RPMI8226 (cell line): ENCODE measurements around the gene DTHD1.

Experiments
- DNase-seq: peaks from one replicate; pipeline ENCODE4 v3.0.0-alpha.2; 2015

DTHD1 gene

GRCh38 chr4:36269533-36270173 lies 11.8 kb upstream of the DTHD1 start:
- DNase-seq: no peak

GRCh38 chr4:36273276-36273675 lies 8.1 kb upstream of the DTHD1 start:
- no peak for DNase-seq

- DNase-seq: no peak
Measured at GRCh38 chr4:36274158-36274557, 7.3 kb upstream of the DTHD1 start.

- DNase-seq: no peak
Measured at GRCh38 chr4:36277533-36277932, 3.9 kb upstream of the DTHD1 start.

- no peak for DNase-seq
Measured at GRCh38 chr4:36278789-36279188, 2.6 kb upstream of the DTHD1 start.

GRCh38 chr4:36280555-36280954 lies 861 bp upstream of the DTHD1 start:
- no peak for DNase-seq

GRCh38 chr4:36282503-36283030 lies 1.2 kb downstream of the DTHD1 start:
- no peak for DNase-seq

GRCh38 chr4:36283912-36284465 lies 2.6 kb downstream of the DTHD1 start:
- no peak for DNase-seq

- peak; percentile 41 for DNase-seq
Measured at GRCh38 chr4:36285784-36286480, 4.5 kb downstream of the DTHD1 start.

- no peak for DNase-seq
Measured at GRCh38 chr4:36286481-36286871, 5.1 kb downstream of the DTHD1 start.

- no peak for DNase-seq
Measured at GRCh38 chr4:36288731-36289426, 7.5 kb downstream of the DTHD1 start.

GRCh38 chr4:36290641-36291040 lies 9.2 kb downstream of the DTHD1 start:
- DNase-seq: no peak

GRCh38 chr4:36292556-36293188 lies 11.3 kb downstream of the DTHD1 start:
- DNase-seq: no peak

- DNase-seq: no peak
Measured at GRCh38 chr4:36301127-36301526, 19.7 kb downstream of the DTHD1 start.

- no peak for DNase-seq
Measured at GRCh38 chr4:36303426-36304137, 22.2 kb downstream of the DTHD1 start.

- DNase-seq: no peak
Measured at GRCh38 chr4:36304138-36304681, 22.8 kb downstream of the DTHD1 start.

GRCh38 chr4:36308150-36308549 lies 26.7 kb downstream of the DTHD1 start:
- DNase-seq: no peak

GRCh38 chr4:36310216-36310615 lies 28.8 kb downstream of the DTHD1 start:
- no peak for DNase-seq

GRCh38 chr4:36310793-36311192 lies 29.4 kb downstream of the DTHD1 start:
- DNase-seq: no peak

- no peak for DNase-seq
Measured at GRCh38 chr4:36312511-36312910, 31.1 kb downstream of the DTHD1 start.

- DNase-seq: no peak
Measured at GRCh38 chr4:36313301-36313700, 31.9 kb downstream of the DTHD1 start.

- DNase-seq: no peak
Measured at GRCh38 chr4:36313703-36314102, 32.3 kb downstream of the DTHD1 start.
